ENCODE results near the gene PWWP2A. TPM values are rescaled to one million over a fixed set of nuclear protein-coding genes. Genes with fewer than 3 reads are reported as not detected.

Gene PWWP2A
- total and polyA plus RNA-seq, 2 donors (not counting 1 experiment from before 2014, with no cell fraction given): 19.6 to 48.8 TPM

DNA sequence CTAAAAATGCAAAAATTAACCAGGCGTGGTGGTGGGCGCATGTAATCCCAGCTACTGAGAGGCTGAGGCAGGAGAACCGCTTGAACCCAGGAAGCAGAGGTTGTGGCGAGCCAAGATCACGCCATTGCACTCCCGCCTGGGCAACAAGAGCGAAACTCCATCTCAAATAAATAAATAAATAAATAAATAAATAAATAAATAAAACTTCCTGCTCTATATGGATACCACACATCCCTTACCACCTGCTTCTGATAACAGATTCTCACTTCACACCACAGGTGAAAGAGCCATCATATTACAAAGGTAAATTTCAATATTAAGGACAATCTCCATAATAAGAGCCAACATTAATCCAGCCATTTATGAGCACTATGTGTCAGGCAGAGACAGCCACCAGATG lies 9.4 kb upstream of the PWWP2A start:
- WGBS (ENCODE audit: insufficient coverage): 72% methylated on average over 3 of the region's 7 CpGs
- intact Hi-C loops (cut with micrococcal nuclease): no loop called here

DNA sequence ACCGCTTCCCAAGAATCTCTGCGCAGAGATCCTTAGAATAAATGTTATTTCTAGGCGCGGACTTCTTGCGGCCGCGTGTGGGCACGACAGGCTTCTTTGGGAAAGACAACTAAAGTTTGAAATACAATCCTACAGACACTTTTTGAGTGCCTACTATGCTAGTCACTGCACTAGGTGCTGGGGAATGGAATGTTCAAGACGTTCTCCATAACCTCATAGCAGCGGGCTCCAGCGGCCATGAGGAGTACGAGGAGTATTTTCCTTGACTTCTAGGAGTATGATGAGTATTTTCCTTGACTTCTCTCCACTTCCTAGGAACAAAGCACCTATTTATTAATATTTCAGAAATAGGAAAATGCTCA lies 636 bp upstream of the PWWP2A start:
- no peak for DNase-seq
- intact Hi-C loops (cut with micrococcal nuclease): loop anchor here (1.0 to 5.0 kb wide), 5 partner anchors 111 to 911 kb away; partner anchors contain the start of genes IL12B, RNF145, SLU7 and TTC1
- POLR2A ChIA-PET: no interaction called here
- peak overlapping the region; percentile 70 for H3K4me2 ChIP-seq (replicated peaks; ENCODE audit: low read depth, low read length, poor library complexity, severe bottlenecking)
- H4K20me1 ChIP-seq (ENCODE audit: control insufficient read depth, insufficient read depth, low read length, poor library complexity, severe bottlenecking): no peaks in the 10 kb centered on the region
- no peaks in the 10 kb centered on the region for H3K9me3 Mint-ChIP-seq (ENCODE audit: insufficient read depth)
- ATAC-seq (ENCODE audit: low read depth): no peak
- WGBS (ENCODE audit: insufficient coverage): 7% methylated on average over 2 of the region's 12 CpGs
- CTCF ChIA-PET: no interaction called here
- H3K27me3 Mint-ChIP-seq: peaks cover 4% of the 10 kb centered on the region
- TF ChIP-seq EZH2 (IDR thresholded peaks at IDR 0.05; ENCODE audit: borderline replicate concordance, insufficient read depth, low read depth, low read length, poor library complexity, severe bottlenecking): no peak
- TF ChIP-seq, protein P1, sequence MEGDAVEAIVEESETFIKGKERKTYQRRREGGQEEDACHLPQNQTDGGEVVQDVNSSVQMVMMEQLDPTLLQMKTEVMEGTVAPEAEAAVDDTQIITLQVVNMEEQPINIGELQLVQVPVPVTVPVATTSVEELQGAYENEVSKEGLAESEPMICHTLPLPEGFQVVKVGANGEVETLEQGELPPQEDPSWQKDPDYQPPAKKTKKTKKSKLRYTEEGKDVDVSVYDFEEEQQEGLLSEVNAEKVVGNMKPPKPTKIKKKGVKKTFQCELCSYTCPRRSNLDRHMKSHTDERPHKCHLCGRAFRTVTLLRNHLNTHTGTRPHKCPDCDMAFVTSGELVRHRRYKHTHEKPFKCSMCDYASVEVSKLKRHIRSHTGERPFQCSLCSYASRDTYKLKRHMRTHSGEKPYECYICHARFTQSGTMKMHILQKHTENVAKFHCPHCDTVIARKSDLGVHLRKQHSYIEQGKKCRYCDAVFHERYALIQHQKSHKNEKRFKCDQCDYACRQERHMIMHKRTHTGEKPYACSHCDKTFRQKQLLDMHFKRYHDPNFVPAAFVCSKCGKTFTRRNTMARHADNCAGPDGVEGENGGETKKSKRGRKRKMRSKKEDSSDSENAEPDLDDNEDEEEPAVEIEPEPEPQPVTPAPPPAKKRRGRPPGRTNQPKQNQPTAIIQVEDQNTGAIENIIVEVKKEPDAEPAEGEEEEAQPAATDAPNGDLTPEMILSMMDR (IDR thresholded peaks at IDR 0.05): no peak
- peak overlapping the region; percentile 96 for H3K27ac Mint-ChIP-seq
- peak overlapping the region; percentile 11 to 96 (median 70) for H3K4me3 ChIP-seq (ENCODE audit: control extremely low read depth in 1 of 5, extremely low read depth in 1 of 5, insufficient read depth in 1 of 5, low read depth in 2 of 5, low read length in 4 of 5)
- H3K9ac ChIP-seq (ENCODE audit: low read length): peak overlapping the region; percentile 60
- H3K4me1 ChIP-seq (ENCODE audit: control insufficient read depth in 2 of 2, insufficient read depth in 2 of 2, low read length in 2 of 2): peaks cover 6 to 7% of the 10 kb centered on the region in 2 donors
- H3K36me3 ChIP-seq (replicated peaks in 1 of 2; ENCODE audit: control extremely low read depth in 1 of 2, control insufficient read depth in 1 of 2, extremely low read depth in 1 of 2, insufficient read depth in 2 of 2, low read length in 1 of 2): peaks cover 0 to 13% of the 10 kb centered on the region in 2 experiments
- peak overlapping the region; percentile 93 for H2AFZ ChIP-seq (ENCODE audit: insufficient read depth, low read depth, low read length, poor library complexity, severe bottlenecking)
- peaks cover 16% of the 10 kb centered on the region for H3K79me2 ChIP-seq (ENCODE audit: control insufficient read depth, insufficient read depth, low read length)
- H3K4me1 Mint-ChIP-seq: peaks cover 16% of the 10 kb centered on the region
- no peaks in the 10 kb centered on the region for H3K27me3 ChIP-seq (replicated peaks in 1 of 4; ENCODE audit: control extremely low read depth in 1 of 4, control insufficient read depth in 3 of 4, insufficient read depth in 4 of 4, low read length in 3 of 4)
- peak overlapping the region; percentile 91 for H3K4me3 Mint-ChIP-seq
- no peaks in the 10 kb centered on the region for H3K9me3 ChIP-seq (ENCODE audit: control extremely low read depth in 1 of 3, control insufficient read depth in 2 of 3, insufficient read depth in 1 of 3, low read length in 2 of 3)
- H3K27ac ChIP-seq (ENCODE audit: low read length in 2 of 2): no peak overlapping the region

More for the DNA sequence above, 9.4 kb upstream of the PWWP2A start:
- Histone ChIP-seq H3K27ac (ENCODE audit: low read length in 2 of 2) (no peak overlapping the region), H2AFZ (ENCODE audit: insufficient read depth, low read depth, low read length, poor library complexity, severe bottlenecking) (no peak overlapping the region), H3K4me2 (replicated peaks; ENCODE audit: low read depth, low read length, poor library complexity, severe bottlenecking) (no peak overlapping the region), H3K27me3 (replicated peaks in 1 of 4; ENCODE audit: control extremely low read depth in 1 of 4, control insufficient read depth in 3 of 4, insufficient read depth in 4 of 4, low read length in 3 of 4) (no peaks in the 10 kb centered on the region), H3K9me3 (ENCODE audit: control extremely low read depth in 1 of 3, control insufficient read depth in 2 of 3, insufficient read depth in 1 of 3, low read length in 2 of 3) (peaks cover 0 to 9% (median 2%) of the 10 kb centered on the region in 3 donors), H3K4me1 (ENCODE audit: control insufficient read depth in 2 of 2, insufficient read depth in 2 of 2, low read length in 2 of 2) (no peaks in the 10 kb centered on the region), H3K4me3 (ENCODE audit: control extremely low read depth in 1 of 5, extremely low read depth in 1 of 5, insufficient read depth in 1 of 5, low read depth in 2 of 5, low read length in 4 of 5) (no peak overlapping the region), H4K20me1 (ENCODE audit: control insufficient read depth, insufficient read depth, low read length, poor library complexity, severe bottlenecking) (no peaks in the 10 kb centered on the region), H3K9ac (ENCODE audit: low read length) (no peak overlapping the region), H3K36me3 (replicated peaks in 1 of 2; ENCODE audit: control extremely low read depth in 1 of 2, control insufficient read depth in 1 of 2, extremely low read depth in 1 of 2, insufficient read depth in 2 of 2, low read length in 1 of 2) (no peaks in the 10 kb centered on the region), H3K79me2 (ENCODE audit: control insufficient read depth, insufficient read depth, low read length) (no peaks in the 10 kb centered on the region)
- no peak for ATAC-seq (ENCODE audit: low read depth)
- no peaks in the 10 kb centered on the region for H3K4me1 Mint-ChIP-seq
- H3K27me3 Mint-ChIP-seq: peaks cover 15% of the 10 kb centered on the region
- TF ChIP-seq, protein P1 (IDR thresholded peaks at IDR 0.05): no peak
- TF ChIP-seq EZH2 (IDR thresholded peaks at IDR 0.05; ENCODE audit: borderline replicate concordance, insufficient read depth, low read depth, low read length, poor library complexity, severe bottlenecking): no peak
- H3K4me3 Mint-ChIP-seq: no peak overlapping the region
- ChIA-PET CTCF (no interaction called here), POLR2A (no interaction called here)
- no peak overlapping the region for H3K27ac Mint-ChIP-seq
- DNase-seq: no peak
- no peaks in the 10 kb centered on the region for H3K9me3 Mint-ChIP-seq (ENCODE audit: insufficient read depth)

All from B cell (primary cell).